Mesenteric fat pad (tissue), 1 donor: ENCODE data around the gene DERA. TPM values are rescaled to one million over a fixed set of nuclear protein-coding genes. Genes with fewer than 3 reads are reported as not detected.
"Not testable (repeated sequence)": the region's sequence is repeated elsewhere in the genome, so short reads cannot be mapped to it uniquely, and the experiment has no call there.

Experiments used
- DNase-seq: peaks from one replicate; pipeline ENCODE4 v3.0.0-alpha.2; 2020; ENCODE audit warnings: low spot score
- total RNA-seq: library from RNA; stranded (reverse); fragmentation: NEBNext Ultra II Directional; extraction: Animal tissue kit (Norgen Biotek cat#: 25700); gene quantifications from one replicate; pipeline ENCODE4 v1.2.1, GENCODE V29; 2021
- donor health status: DM: yes; HTN: yes; CAD: no.

Gene DERA
- total RNA-seq, 1 donor from 2014 or later: 34.2 TPM

DNA sequence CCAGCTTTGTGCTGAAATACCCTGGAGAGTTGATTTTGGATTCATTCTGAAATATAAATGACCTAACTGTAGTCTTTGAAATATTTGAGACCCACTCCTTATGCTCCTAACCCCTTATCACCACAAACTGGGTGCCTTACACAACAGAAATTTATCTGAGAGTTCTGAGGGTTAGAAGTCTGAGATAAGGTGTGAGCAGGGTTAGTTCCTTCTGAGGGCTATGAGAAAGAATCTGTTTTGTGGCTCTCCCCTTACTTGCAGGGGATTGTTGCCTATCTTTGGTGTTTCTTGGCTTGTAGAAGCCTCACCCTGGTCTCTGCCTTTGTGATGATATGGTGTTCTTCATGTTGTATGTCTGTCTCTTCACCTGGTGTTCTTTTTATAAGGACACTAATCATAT lies 91.7 kb downstream of the DERA start:
- DNase-seq: no peak

DNA sequence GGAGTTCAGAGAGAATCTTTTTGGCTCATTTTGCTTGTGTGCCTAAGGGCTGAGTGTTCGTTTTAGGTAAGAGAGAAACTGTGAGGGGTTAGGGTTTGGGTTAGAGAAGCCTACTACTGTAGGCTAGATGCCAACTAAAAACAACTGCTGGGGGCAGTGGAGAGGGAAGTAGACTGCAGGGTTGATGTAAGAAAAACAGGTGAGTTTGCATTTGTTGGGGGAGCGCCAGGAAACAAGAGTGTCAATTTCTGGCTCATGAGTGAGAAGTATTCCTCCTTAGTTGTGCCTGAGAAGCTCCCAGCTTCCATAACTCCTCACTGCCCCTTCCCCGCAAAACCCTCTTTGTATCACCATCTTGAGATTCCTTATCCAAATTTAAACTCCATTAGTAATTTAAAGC lies 92.3 kb downstream of the DERA start:
- no peak for DNase-seq

DNA sequence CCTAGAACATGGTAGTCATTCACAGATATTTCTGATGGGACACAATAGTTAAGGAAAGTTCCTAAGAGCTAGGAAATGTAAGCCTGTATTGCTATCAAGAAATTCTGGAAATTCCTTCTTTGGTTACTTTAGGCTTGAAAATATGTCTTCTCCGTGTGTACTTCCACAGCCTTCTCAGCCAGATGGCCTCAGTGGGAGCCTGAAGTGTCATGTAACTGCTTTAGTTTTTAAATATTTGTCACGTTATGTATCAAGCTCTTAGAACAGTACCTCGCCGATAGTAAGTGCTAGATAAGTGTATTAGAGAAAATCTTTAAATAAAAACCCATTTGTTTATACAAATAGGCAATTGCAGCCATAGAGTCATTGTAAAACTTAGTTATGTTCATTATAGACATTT lies 95.6 kb downstream of the DERA start:
- no peak for DNase-seq

DNA sequence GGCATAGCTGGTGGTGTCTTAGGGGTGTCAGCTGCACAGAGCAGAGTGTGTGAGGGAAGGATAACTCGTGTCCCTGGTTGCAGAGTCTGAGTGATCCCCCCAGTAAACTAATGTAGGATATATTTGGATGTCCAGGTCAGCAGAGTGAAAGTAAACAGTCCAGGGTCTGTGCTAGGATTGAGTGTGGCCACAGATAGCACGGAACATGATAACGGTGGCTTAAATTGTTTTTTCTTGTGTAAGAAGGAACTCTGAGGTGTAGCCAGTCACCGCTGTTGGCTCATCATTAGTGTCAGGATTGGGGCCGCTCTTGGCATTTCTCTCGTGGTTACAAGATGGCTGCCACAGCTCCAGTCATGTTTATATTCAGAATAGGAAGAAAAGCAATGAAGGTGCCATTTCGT lies 97.3 kb downstream of the DERA start:
- DNase-seq: no peak

DNA sequence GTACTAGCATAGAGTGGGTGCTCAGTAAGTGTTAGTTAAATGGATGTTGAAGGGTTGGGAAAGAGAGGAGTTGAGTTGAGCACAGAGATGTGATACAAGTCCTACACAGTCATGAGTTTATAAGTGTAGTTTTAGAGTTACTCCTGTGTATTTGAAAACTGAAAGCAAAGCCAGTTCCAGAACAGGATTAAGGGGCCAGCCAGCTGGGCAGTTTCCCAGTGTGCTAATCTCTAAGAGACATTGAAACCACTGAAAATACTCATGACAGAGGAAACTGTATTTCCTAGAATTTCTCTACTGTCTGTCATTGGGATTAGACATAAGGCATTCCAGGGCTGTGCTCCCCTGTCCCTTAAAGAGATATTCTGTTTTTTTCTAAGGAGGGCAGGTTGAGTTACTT lies 101.0 kb downstream of the DERA start:
- no peak for DNase-seq

DNA sequence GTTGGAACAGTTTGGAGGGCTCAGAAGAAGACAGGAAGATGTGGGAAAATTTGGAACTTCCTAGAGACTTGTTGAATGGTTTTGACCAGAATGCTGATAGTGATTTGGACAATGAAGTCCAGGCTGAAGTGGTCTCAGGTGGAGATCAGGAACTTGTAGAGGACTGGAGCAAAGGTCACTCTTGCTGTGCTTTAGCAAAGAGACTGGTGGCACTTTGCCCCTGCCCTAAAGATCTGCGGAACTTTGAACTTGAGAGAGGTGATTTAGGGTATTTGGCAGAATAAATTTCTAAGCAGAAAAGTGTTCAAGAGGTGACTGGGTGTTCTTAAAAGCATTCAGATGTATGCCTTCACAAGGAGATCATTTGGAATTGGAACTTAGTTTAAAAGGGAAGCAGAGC lies 102.6 kb downstream of the DERA start:
- DNase-seq: not testable (repeated sequence)

DNA sequence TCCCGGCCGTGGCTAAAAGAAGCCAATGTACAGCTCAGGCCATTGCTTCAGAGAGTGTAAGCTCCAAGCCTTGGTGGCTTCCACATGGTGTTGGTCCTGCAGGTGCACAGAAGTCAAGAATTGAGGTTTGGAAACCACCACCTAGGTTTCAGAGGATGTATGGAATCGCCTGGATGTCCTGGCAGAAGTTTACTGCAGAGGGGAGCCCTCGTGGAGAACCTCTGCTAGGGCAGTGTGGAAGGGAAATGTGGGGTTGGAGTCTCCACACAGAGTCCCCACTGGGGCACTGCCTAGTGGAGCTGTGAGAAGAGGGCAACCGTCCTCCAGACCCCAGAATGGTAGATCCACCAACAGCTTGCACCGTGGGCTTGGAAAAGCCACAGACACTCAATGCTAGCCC lies 103.3 kb downstream of the DERA start:
- DNase-seq: not testable (repeated sequence)

DNA sequence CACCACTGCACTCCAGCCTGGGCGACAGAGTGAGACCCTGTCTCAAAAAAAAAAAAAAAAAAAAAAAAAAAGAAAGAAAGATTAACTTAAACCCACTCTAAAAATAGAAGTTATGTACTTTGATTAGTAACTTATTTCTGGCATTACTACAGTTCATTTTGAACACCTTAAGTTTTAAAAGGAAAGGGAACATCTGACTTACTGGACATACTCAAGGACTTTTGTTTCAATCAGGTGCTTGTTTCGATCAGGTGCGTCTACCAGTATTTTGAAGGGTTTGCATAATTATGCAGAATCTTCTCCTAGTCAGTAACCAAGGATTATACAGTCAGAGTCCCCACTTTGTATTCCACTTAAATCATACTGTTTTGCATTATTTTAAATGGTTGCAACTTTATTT lies 105.6 kb downstream of the DERA start:
- no peak for DNase-seq

DNA sequence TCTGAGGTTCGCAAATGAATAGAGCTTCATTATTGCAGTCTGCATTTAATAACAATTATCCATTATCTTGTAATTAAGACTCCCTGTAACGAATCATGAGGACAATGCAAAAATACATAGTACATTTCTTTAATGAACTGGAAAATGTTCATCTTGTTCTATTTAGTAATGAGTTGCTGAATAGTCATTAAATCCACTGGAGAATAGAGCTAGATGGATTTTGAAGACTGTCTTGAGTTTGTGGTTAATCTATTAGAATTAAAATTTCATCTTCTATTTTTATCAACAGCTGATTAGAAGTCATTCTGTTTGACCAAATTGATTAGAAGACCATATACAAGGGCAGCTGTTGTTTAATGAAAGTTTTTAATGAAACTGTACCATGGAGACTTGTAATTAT lies 107.2 kb downstream of the DERA start:
- no peak for DNase-seq

DNA sequence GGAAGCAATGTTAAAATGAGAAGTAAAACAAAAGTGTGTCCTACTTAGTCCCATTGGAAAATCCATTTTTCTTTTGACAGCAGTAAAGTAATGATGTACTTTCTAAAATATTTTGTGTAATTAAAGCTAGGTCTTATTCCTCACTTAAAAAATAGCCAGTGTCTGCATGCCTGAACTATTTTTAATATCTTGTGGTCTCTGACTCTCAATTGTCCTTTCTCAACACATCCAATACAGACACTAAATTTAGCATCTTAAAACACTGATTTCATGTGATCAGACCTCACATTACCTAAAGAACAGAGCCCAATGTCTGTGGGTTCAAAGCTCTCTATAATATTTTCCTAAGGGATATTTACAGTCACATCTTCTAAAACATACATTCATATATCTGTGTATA lies 108.0 kb downstream of the DERA start:
- DNase-seq: no peak

DNA sequence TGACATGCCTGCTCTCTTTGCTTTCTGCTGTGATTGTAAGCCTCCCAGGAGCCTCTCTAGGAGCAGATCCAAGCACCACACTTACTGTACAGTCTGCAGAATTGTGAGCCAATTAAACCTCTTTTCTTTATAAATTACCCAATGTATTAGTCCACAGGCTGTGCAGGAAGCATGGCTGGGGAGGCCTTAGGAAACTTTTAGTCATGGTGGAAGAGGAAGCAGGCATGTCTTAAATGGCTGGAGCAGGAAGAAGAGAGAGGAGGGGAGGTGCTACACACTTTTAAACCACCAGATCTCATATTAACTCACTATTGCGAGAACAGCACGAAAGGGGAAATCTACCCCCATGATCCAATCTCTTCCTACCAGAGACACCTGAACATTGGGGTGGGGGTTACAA lies 108.9 kb downstream of the DERA start:
- no peak for DNase-seq

DNA sequence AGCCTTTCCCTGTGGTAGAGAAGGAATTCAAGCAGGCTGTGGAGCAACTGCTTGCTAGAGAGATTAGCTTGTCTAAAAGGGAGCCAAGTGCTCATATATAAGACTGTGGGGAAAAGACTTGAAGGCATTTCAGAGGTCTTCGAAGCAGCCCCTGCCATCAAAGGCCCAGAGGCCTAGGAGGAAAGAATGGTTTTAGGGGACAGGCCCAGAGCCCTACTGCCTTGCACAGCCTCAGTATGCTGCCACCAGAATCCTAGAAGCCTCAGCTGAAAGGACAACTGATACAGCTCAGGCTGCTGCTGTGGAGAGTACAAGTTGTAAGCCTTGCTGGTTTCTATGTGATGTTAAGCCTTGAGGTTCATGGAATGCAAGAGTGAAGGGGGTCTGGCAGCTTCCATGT lies 109.9 kb downstream of the DERA start:
- no peak for DNase-seq

DNA sequence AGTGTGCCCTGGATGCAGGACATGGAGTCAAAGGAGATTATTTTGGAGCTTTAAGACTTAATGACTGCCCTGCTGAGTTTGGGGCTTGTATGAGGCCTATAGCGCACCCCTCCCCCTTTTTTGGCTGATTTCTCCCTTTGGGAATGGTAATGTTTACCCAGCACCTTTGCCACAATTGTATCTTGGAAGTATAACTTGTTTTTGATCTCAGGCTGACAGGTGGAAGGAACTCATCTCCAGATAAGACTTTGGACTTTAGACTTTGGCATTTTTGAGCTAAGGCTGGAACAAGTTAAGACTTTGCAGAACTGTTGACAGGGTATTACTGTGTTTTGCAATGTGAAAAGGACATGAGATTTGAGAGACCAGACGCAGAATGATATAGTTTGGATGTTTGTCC lies 110.5 kb downstream of the DERA start:
- no peak for DNase-seq

DNA sequence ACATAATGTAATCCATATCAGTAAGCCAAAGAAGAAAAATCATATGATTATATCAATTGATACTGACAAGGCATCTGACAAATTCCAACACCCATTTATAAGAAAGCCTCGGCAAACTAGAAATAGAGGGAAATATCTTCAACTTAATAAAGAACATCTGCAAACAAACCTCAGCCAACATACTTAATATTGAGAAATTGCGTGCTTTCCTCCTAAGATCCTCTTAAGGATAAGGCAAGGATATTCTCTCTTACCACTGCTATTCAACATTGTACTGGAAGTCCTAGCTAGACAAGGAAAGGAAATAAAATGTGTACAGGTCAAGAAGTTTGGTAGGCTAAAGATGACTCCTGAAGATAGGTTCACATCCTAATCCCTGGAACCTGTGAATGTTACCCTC lies 115.9 kb downstream of the DERA start:
- no peak for DNase-seq

DNA sequence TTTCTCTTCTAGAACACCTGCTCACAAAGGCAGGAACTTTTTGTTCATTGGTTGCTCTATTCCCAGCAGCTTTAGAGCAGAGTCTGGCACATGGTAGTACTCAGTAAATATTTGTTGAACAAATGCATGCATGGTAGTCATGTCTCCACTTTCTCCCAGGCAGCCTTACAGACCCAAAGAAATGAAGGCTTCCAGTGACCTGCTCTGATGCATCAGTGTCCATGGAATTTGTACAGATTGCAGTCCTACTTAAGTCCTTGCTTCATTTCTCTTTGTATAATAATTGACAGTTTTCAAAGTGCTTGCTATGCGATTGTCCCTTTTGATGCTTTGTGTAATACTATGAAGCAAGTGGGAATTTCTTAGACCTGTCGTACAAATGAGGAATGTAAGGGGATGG lies 119.6 kb downstream of the DERA start:
- no peak for DNase-seq

DNA sequence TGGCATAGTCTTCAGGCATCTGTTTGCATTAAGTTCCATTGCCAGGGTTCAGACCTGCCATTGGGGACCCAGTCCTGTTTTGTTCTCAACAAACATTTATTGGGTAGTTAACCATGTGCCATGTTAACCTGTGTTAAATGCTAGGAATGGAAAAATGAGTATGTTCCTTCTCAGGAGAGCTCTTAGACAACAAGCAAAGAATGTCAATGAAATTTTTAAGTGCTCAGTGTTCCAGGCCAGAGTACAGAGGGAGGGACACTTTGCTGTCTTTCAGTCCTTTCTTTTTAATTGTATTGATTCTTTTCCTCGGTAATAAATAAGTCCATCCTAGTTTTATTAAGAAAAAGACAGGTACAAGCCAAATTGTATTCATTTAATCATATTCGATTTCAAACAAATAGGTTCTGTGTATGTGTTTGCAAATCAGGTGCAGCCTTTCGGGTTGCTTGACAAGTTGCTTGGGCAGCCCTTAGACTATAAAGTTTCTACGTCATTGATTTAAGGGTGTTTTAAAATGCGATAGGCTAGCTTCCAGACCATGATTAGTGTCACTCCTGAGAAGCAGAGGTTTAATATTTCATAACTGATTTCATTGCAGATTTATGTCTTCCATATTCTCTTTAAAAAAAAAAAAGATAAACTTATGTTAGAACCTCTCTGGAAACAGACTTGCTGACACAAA lies 123.1 kb downstream of the DERA start:
- no peak for DNase-seq

DNA sequence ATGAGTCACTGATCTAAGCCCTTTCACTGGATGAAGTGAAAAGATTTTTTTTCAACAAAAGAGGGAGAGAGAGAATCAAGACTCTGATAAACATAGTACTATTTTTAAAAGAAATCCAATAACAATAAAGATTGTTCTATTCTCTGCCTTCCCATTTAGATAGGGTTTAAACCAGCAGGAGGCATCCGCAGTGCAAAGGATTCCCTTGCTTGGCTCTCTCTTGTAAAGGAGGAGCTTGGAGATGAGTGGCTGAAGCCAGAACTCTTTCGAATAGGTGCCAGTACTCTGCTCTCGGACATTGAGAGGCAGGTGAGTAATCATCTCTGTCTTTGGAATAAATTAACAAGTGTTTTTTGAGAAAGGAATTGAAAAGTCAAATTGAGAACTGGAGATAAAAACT lies 124.9 kb downstream of the DERA start:
- DNase-seq: no peak

DNA sequence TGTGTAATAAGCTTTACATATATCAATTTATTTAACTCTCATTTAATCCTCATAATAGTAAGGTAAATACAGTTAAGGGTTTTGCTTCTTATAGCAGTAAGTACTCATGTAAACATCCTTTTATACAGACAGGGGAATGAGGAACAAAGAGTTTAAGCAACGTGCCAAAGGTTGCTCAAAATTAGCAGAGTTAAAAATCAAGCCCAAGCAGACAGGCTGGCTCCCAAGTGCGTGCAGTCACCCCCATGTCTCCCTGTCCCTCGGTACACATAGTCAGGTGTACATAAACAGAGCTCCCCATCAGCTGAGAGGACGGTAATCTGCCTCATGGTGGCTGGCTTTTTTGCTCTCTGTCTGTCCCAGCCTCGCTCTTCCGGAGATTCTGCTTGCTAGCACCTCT lies 126.4 kb downstream of the DERA start:
- DNase-seq: no peak

DNA sequence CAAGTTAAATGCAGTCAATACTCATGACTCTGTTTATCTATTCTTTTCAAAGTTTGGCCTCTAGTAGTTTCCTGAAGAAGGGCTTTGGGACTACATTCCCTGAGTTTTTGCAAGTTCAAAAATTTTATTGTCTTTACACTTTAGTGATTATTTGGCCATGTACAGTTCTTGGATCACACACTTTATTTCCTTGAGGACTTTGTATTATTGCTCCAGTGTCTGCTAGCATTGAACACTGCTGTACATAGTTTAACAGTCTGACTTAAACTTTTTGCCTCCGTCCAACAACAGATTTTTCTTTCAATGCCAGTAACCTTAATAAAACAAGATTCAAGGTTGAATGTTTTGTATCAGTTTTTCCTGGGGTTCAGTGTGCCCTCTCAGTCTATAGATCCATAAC lies 132.3 kb downstream of the DERA start:
- no peak for DNase-seq

DNA sequence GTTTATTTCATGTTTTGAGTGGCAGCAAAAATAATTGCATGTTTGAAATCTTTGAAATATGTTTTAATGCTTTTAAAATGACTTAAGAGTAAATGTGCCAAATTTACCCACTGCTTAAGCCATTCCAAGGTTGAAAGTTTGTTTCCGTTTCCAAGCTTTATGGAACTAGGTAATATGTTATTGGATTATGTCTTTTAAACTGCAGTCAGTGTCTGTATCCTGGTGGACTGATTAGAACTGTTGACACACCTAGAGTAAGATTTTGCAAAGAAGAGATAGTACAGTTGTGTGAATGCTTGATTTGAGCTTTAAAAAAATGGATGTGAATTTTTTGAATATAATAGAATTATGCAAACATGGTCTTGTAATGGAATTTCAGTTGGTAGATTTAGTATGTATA lies 135.1 kb downstream of the DERA start:
- DNase-seq: no peak

DNA sequence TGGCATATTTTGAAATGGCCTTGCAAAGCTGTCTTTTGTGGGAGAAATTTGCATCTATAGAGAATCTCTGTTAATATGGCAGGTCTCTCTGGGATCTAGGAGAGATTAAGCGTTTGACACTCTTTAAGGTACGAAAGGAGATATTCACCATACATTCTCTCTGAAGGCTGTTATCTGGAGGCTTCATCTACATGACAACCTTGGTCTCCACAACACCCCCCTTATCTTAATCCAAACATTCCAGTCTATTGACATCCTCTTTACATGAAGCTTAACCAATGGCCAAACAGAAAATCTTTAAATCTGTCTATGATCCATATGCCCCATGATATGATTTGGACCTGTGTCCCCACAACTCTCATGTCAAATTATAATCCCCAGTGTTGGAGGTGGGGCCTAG lies 137.4 kb downstream of the DERA start:
- no peak for DNase-seq

DNA sequence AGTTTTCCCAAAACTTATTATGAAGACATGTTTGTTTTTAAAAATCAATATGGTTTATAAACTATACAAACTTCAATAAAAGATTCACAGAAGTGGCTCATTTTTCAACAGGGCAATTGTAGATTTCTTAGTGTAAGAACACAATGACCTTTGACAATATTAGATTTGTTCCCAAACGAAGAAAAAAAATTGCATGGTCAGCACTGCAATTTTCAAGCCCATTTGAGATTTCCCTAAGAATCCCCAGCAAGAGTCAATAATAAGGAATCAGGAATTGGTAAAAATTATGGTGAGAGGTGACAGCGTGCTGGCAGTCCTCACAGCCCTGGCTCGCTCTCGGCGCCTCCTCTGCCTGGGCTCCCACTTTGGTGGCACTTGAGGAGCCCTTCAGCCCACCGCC lies 145.8 kb downstream of the DERA start:
- no peak for DNase-seq

DNA sequence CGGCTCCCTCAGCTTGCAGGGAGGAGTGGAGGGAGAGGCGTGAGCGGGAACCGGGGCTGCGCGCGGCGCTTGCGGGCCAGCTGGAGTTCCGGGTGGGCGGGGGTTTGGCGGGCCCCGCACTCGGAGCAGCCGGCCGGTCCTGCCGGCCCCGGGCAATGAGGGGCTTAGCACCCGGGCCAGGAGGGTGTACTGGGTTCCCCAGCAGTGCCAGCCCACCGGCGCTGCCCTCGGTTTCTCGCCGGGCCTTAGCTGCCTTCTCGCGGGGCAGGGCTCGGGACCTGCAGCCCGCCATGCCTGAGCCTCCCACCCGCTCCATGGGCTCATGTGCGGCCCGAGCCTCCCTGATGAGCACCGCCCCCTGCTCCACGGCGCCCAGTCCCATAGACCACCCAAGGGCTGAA lies 146.2 kb downstream of the DERA start:
- not testable (repeated sequence) for DNase-seq

DNA sequence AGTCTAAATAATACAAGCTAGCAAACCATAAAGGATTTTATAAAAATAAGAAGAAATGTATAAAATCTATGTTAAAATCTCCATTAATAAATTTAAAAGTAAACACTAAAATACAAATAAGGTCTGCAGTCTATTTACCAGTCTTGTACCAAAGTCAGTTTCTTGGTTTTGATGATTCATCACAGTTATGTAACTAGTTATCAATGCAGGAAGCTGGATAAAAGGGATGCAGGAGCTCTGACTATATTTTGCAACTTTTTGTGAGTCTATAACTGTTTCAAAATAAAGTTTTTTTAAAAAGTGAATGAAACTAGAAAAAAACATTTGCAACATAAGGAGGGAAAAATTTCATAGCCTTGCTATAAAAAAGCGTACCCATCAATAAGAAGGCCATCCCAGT lies 151.5 kb downstream of the DERA start:
- DNase-seq: no peak
